DMS114 treated with DMSO at 0.1 percent for 48 hours (cell line): ENCODE data around the gene DTNB.

ENCODE experiments used
- DNase-seq: peaks from one replicate; lab custom pipeline; 2025; ENCODE audit not compliant: unreplicated experiment; lab: John Stamatoyannopoulos, UW

The DTNB gene

GRCh38 chr2:25512707-25513106 is 160.7 kb downstream of the DTNB start:
- no peak for DNase-seq

- DNase-seq = no peak
These were observed 167.2 kb downstream of the DTNB start for GRCh38 chr2:25506226-25506625.

- no peak for DNase-seq
These were observed 167.8 kb downstream of the DTNB start for GRCh38 chr2:25505622-25506021.

DNA sequence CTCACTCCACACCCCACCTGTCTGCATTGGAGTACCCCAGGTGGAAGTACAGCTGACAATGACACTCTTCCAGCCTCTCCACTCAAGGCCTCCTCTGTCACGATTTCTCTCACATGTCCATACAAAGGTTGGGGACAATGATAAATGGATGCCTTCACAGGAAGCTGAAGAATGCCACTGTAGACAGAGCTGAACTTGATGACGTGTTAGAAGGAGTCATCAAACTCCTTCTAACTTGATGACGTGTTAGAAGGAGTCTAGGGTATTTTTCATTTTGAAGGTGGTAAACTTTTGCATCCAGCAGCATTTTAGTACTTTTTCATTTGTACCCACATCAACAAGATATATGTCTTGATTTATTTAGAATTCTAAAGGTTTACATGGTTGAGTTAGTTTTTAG is 168.2 kb downstream of the DTNB start:
- DNase-seq = no peak

GRCh38 chr2:25504266-25504665 is 169.1 kb downstream of the DTNB start:
- DNase-seq = no peak

DNA sequence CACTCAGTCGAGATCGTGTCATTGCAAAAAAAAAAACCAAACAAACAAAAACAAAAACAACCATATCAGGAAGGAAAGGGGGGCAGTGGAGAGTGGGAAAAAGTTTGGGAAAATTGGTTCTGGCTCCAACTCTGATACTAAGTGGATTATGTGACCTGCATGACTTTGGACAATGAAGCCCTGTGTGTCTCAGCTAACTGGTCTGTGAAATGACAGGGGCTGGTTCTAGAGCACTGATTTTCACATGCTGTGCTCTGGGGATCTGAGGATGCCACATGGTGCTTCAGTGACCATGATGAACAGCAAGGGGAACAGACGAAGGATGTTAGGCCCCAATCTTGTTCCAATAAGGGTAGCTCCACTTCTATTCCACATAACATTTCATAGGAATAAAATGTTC is 174.2 kb downstream of the DTNB start:
- no peak for DNase-seq

- no peak for DNase-seq
These were observed 175.4 kb downstream of the DTNB start for GRCh38 chr2:25497918-25498407.

DNA sequence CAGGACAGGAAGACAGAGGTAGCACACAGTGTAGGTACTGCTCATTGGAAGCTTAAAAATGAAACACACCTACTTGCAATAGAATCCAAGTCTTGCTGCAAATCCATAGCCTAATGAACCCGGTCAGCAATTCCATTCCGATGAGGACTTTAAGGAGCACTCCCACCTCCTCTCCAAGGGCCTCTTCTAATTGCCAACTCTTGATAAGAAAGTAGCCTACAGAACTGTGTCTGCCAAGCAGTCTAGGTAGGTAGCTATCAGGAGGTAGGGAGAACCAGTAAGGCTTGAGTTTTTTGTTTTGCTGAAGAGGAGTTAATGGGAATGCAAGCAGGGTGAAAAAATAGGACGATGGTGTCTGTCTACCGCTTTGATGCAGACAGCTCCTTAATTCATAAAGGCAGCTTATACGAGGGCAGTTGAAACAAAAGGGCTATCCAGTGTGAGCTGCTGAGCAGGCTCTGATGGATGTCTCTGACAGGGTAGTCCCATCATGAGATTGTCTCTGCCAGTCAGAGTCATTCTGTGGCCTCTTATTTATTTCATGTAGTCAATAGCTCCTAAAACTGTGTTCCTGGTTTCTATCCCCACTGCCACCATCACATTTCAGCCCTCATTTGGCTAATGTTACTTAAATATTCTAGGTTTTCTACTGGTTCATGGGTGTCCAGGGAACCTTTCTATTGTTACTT is 176.0 kb downstream of the DTNB start:
- no peak for DNase-seq

GRCh38 chr2:25494616-25495015 is 178.8 kb downstream of the DTNB start:
- DNase-seq = no peak

- DNase-seq = no peak
These were observed 180.2 kb downstream of the DTNB start for GRCh38 chr2:25493207-25493606.

DNA sequence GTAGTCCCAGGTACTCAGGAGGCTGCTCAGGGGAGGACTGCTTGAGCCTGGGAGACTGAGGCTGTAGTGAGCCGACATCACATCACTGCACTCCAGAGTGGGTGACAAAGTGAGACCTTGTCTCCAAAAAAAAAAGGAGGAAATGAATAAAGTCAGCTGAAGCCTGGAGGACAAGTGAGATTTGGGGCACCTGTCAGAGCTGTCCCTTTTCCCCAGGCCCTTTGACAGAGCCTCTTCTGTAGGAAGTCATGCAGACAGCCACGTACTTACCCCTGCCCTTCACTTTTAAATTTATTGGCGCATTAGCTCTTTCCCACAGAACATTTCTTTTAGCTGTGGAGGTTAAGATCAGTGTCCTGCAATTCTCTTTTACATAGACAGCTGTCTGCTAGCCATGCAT is 180.7 kb downstream of the DTNB start:
- no peak for DNase-seq

GRCh38 chr2:25491966-25492532 is 181.3 kb downstream of the DTNB start:
- DNase-seq = no peak

DNA sequence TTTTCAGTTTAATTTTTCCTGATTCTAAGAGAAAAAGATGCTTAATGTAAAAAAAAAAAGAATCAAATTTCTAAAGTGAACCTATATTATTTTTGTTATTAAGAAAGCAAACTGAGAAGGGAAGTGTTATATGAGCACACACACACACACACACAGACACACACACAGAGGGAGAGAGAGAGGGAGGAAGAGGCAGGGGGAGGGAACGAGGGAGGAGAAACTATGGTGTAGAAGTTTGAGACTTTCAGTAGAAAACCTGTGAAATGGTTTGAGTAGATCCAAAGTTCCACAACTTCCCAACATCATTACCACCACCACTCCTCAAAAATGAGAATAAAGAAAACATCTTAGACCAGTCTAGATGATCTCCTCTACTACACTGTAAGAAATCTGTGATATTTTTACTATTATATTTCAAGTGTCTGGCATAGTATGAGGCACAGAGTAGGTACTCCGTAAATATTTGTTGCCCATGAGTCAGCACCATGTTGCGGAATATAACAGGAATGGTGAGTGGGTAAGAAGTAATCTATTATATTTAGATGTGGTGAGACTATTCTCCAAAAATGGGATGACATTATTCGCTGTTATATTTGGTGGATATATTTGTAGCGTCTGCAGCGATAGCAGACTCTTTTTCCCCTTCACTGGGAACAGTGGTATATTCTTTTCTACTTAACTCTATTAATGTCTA is 182.2 kb downstream of the DTNB start:
- DNase-seq = no peak

GRCh38 chr2:25490217-25490616 is 183.2 kb downstream of the DTNB start:
- no peak for DNase-seq

DNA sequence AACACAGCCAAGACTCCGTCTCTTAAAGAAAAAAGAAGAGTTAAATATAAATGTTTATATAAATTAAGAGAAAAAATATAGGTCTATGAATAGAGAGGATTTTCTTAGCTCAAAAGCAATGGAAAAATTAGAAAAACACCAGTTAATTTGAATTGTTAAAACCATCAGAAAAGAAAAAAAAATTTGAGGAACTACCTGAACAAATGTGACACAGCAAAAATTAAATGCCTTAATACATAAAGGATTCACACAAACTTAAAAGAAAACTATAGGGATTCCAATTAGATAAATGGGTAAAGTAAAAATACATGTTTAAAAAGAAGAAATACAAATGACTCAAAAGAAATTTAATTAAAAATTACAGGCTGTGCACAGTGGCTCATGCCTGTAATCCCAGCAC is 183.7 kb downstream of the DTNB start:
- DNase-seq = no peak

- DNase-seq = no peak
These were observed 189.6 kb downstream of the DTNB start for GRCh38 chr2:25483607-25484266.

- DNase-seq = no peak
These were observed 191.0 kb downstream of the DTNB start for GRCh38 chr2:25482341-25482740.

- no peak for DNase-seq
These were observed 191.7 kb downstream of the DTNB start for GRCh38 chr2:25481381-25482300.

DNA sequence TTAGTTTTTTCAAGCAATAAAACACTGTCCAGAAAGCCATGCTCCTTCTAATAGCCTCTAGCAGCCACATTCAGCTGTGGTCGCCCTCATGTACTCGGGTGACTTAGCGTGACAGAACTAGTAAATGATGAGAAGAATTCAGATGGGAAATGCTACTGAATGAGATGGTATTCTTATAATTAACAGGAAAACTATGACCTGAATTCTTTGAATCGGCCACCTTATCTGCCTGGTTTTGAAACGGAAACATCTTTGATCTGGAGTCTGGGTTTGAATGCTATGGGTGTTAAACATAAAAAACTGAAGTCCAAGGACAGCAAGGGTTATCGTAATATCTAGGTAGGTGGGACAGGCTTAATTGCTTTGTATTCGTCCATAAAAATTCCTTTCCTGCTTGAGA is 192.8 kb downstream of the DTNB start:
- DNase-seq = no peak

DNA sequence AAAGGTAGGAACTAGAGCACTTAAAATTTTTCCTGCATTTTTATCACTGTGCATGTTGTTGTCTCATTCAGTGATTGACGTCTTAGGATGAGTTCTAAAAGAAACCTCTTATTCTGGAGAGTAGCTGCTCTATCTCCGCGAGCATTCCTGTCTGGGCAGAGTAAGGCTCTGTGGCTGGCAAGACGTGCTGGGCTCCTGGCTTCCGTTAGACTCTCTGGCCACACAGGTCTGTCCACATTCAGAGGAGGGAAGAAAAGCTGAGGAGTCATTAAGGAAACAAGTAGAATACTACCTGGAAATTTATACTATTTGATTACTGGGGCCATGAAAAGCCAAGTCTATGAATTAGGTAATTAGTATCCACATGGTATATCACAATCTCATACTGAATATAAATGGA is 193.6 kb downstream of the DTNB start:
- DNase-seq = no peak

- DNase-seq = no peak
These were observed 194.6 kb downstream of the DTNB start for GRCh38 chr2:25478736-25479135.
